Neural cell (in vitro differentiated cells): ENCODE results near the gene INPP5D. TPM values are rescaled to one million over a fixed set of nuclear protein-coding genes. Genes with fewer than 3 reads are reported as not detected.

ENCODE experiments used
- H2AFZ ChIP-seq: fragments of 200-600, 300-800 bp; sonication (generic), shearing (Covaris generic); 2 replicates; pipeline ENCODE4 v1.6.0; 2014; ENCODE audit warnings: low read depth, mild to moderate bottlenecking, antibody characterized with exemption, low read length, moderate library complexity
- H3F3A ChIP-seq: fragments of 200-600 bp; shearing (Covaris generic); 2 replicates; pipeline ENCODE4 v1.6.1; 2016; ENCODE audit warnings: mild to moderate bottlenecking, moderate library complexity, mixed read lengths, antibody characterized with exemption, low read length; ENCODE audit not compliant: insufficient read depth, poor library complexity, severe bottlenecking
- H3K27ac ChIP-seq: fragments of 200-600, 300-800 bp; sonication (generic), shearing (Covaris generic); 2 replicates; pipeline ENCODE4 v1.5.1; 2014; ENCODE audit warnings: mild to moderate bottlenecking, low read length, moderate library complexity
- H3K27me3 ChIP-seq: fragments of 300-800, 200-600 bp; sonication (generic), shearing (Covaris generic); 2 replicates; pipeline ENCODE4 v1.6.0; 2014; ENCODE audit warnings: mild to moderate bottlenecking, low read depth, low read length, moderate library complexity; ENCODE audit not compliant: insufficient read depth
- H3K36me3 ChIP-seq: fragments of 300-800, 200-600 bp; sonication (generic), shearing (Covaris generic); 2 replicates; pipeline ENCODE4 v1.5.1; 2014; ENCODE audit warnings: mild to moderate bottlenecking, antibody characterized with exemption, low read length, moderate library complexity; ENCODE audit not compliant: insufficient read depth
- H3K4me2 ChIP-seq: fragments of 300-800, 200-600 bp; sonication (generic), shearing (Covaris generic); 2 replicates; pipeline ENCODE4 v1.6.0; 2014; ENCODE audit warnings: mild to moderate bottlenecking, low read length
- H3K4me3 ChIP-seq: fragments of 300-800, 200-600 bp; sonication (generic), shearing (Covaris generic); 2 replicates; pipeline ENCODE4 v1.5.1; 2014; ENCODE audit warnings: mild to moderate bottlenecking, low read length, moderate library complexity
- H3K79me2 ChIP-seq: fragments of 200-600 bp; shearing (Covaris generic); replicated peaks from 2 replicates; pipeline ENCODE4 v1.6.0; 2014; ENCODE audit warnings: mild to moderate bottlenecking, low read length, moderate library complexity; ENCODE audit not compliant: insufficient read depth
- H3K9ac ChIP-seq: fragments of 300-800, 200-600 bp; sonication (generic), shearing (Covaris generic); 2 replicates; pipeline ENCODE4 v1.6.1; 2016; ENCODE audit warnings: mild to moderate bottlenecking, low read length, mixed read lengths
- H3K9me2 ChIP-seq: fragments of 200-600 bp; shearing (Covaris generic); 2 replicates; pipeline ENCODE4 v1.6.1; 2016; ENCODE audit warnings: mild to moderate bottlenecking, low read length, mixed read lengths; ENCODE audit not compliant: insufficient read depth
- H3K9me3 ChIP-seq: fragments of 200-600, 300-800 bp; sonication (generic), shearing (Covaris generic); 2 replicates; pipeline ENCODE4 v1.6.1; 2016; ENCODE audit warnings: mild to moderate bottlenecking, mixed run types, low read length, moderate library complexity, mixed read lengths
- H4K20me1 ChIP-seq: fragments of 200-600 bp; shearing (Covaris generic); 2 replicates; pipeline ENCODE4 v1.6.1; 2016; ENCODE audit warnings: mild to moderate bottlenecking, mixed run types; ENCODE audit not compliant: insufficient read depth
- EZH2 ChIP-seq: fragments of 200-600, 300-800 bp; shearing (Covaris generic), sonication (generic); IDR thresholded peaks from 2 replicates; pipeline ENCODE4 v1.6.1; 2014; ENCODE audit warnings: antibody characterized with exemption, low read length, borderline replicate concordance, mild to moderate bottlenecking; ENCODE audit not compliant: insufficient read depth, poor library complexity, severe bottlenecking
- MXI1 ChIP-seq: fragments of 450-650 bp; conservative IDR thresholded peaks from 2 replicates; pipeline ENCODE4 v1.6.1; 2014; ENCODE audit warnings: antibody characterized with exemption, mild to moderate bottlenecking; ENCODE audit not compliant: poor library complexity, severe bottlenecking
- POLR2AphosphoS5 ChIP-seq: IDR thresholded peaks from 2 replicates; pipeline ENCODE4 v1.6.1; 2012
- RAD21 ChIP-seq: fragments of 450-650 bp; conservative IDR thresholded peaks from 2 replicates; pipeline ENCODE4 v1.6.1; 2014; ENCODE audit warnings: antibody characterized with exemption, mild to moderate bottlenecking, moderate library complexity
- SMC3 ChIP-seq: fragments of 450-650 bp; conservative IDR thresholded peaks from 2 replicates; pipeline ENCODE4 v1.6.1; 2014; ENCODE audit warnings: antibody characterized with exemption, mild to moderate bottlenecking, moderate library complexity; ENCODE audit not compliant: poor library complexity
- TAF1 ChIP-seq: IDR thresholded peaks from 2 replicates; pipeline ENCODE4 v1.6.1; 2012; ENCODE audit warnings: low read depth
- polyA plus RNA-seq: library from polyadenylated mRNA; depleted of rRNA; stranded (reverse); fragments of >200 nt; gene quantifications from 2 replicates; pipeline ENCODE4 v1.2.3, GENCODE V29; 2014
- TF ChIP-seq, protein P1 (sequence below): IDR thresholded peaks from 2 replicates; pipeline ENCODE4 v1.6.1; 2012; ENCODE audit warnings: borderline replicate concordance
- TF ChIP-seq, protein P2 (sequence below): fragments of 450-650 bp; IDR thresholded peaks from 2 replicates; pipeline ENCODE4 v1.5.1; 2014; ENCODE audit warnings: antibody characterized with exemption, mild to moderate bottlenecking, moderate library complexity; ENCODE audit not compliant: poor library complexity, severe bottlenecking

INPP5D gene
- polyA plus RNA-seq, 1 donor from 2014 or later = not detected

DNA sequence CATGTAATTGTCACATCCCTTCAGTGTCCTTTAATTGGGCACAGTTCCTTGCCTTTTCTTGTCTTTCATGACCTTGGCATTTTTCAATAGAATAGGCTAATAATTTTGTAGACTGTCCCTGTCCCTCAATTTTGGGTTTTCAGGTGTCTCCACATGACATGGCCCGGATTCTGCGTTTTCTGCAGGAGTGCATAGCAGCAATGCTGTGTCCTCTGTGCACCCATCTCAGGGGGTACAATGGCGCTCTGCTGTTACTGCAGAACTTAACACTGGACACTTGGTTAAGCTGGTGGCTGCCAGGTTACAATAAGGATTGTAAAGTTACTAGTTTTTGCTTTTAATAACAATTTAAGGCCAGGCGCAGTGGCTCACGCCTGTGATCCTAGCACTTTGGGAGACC, 51.3 kb downstream of the INPP5D start:
- no peaks in the 10 kb centered on the region for H3K27me3 ChIP-seq
- H4K20me1 ChIP-seq = no peaks in the 10 kb centered on the region
- no peak overlapping the region for H3K4me2 ChIP-seq
- TF ChIP-seq MXI1 = no peak
- no peak for TF ChIP-seq TAF1
- TF ChIP-seq EZH2 = no peak
- TF ChIP-seq, protein P1, sequence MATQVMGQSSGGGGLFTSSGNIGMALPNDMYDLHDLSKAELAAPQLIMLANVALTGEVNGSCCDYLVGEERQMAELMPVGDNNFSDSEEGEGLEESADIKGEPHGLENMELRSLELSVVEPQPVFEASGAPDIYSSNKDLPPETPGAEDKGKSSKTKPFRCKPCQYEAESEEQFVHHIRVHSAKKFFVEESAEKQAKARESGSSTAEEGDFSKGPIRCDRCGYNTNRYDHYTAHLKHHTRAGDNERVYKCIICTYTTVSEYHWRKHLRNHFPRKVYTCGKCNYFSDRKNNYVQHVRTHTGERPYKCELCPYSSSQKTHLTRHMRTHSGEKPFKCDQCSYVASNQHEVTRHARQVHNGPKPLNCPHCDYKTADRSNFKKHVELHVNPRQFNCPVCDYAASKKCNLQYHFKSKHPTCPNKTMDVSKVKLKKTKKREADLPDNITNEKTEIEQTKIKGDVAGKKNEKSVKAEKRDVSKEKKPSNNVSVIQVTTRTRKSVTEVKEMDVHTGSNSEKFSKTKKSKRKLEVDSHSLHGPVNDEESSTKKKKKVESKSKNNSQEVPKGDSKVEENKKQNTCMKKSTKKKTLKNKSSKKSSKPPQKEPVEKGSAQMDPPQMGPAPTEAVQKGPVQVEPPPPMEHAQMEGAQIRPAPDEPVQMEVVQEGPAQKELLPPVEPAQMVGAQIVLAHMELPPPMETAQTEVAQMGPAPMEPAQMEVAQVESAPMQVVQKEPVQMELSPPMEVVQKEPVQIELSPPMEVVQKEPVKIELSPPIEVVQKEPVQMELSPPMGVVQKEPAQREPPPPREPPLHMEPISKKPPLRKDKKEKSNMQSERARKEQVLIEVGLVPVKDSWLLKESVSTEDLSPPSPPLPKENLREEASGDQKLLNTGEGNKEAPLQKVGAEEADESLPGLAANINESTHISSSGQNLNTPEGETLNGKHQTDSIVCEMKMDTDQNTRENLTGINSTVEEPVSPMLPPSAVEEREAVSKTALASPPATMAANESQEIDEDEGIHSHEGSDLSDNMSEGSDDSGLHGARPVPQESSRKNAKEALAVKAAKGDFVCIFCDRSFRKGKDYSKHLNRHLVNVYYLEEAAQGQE = no peak
- TF ChIP-seq SMC3 = no peak
- no peak for TF ChIP-seq POLR2AphosphoS5
- TF ChIP-seq, protein P2, sequence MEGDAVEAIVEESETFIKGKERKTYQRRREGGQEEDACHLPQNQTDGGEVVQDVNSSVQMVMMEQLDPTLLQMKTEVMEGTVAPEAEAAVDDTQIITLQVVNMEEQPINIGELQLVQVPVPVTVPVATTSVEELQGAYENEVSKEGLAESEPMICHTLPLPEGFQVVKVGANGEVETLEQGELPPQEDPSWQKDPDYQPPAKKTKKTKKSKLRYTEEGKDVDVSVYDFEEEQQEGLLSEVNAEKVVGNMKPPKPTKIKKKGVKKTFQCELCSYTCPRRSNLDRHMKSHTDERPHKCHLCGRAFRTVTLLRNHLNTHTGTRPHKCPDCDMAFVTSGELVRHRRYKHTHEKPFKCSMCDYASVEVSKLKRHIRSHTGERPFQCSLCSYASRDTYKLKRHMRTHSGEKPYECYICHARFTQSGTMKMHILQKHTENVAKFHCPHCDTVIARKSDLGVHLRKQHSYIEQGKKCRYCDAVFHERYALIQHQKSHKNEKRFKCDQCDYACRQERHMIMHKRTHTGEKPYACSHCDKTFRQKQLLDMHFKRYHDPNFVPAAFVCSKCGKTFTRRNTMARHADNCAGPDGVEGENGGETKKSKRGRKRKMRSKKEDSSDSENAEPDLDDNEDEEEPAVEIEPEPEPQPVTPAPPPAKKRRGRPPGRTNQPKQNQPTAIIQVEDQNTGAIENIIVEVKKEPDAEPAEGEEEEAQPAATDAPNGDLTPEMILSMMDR = no peak
- H3K9me3 ChIP-seq = no peaks in the 10 kb centered on the region
- H3K27ac ChIP-seq = no peak overlapping the region
- no peak overlapping the region for H3K4me3 ChIP-seq
- no peaks in the 10 kb centered on the region for H3K36me3 ChIP-seq
- no peaks in the 10 kb centered on the region for H3K79me2 ChIP-seq
- H3F3A ChIP-seq = no peaks in the 10 kb centered on the region
- H3K9me2 ChIP-seq = no peaks in the 10 kb centered on the region
- H2AFZ ChIP-seq = no peak overlapping the region
- H3K9ac ChIP-seq = no peak overlapping the region

- H3K27me3 ChIP-seq = no peaks in the 10 kb centered on the region
- H3F3A ChIP-seq = no peaks in the 10 kb centered on the region
- no peak overlapping the region for H3K9ac ChIP-seq
- H3K36me3 ChIP-seq = no peaks in the 10 kb centered on the region
- no peak overlapping the region for H2AFZ ChIP-seq
- no peak overlapping the region for H3K4me2 ChIP-seq
- no peaks in the 10 kb centered on the region for H4K20me1 ChIP-seq
- no peaks in the 10 kb centered on the region for H3K79me2 ChIP-seq
- no peak overlapping the region for H3K4me3 ChIP-seq
- no peak for TF ChIP-seq MXI1
- TF ChIP-seq RAD21 = no peak
- TF ChIP-seq, protein P2 = no peak
- no peak for TF ChIP-seq SMC3
- TF ChIP-seq POLR2AphosphoS5 = no peak
- H3K9me3 ChIP-seq = no peaks in the 10 kb centered on the region
- no peak overlapping the region for H3K27ac ChIP-seq
- no peaks in the 10 kb centered on the region for H3K9me2 ChIP-seq
Measured at GRCh38 chr2:233112329-233112728, 52.2 kb downstream of the INPP5D start.
